ENCODE measurements around the gene LONRF2. TPM values are rescaled to one million over a fixed set of nuclear protein-coding genes. Genes with fewer than 3 reads are reported as not detected.

LONRF2 gene
- total and polyA plus RNA-seq, 2 of the 4 experiments (the other 2 are of a cell fraction) = 0.19 to 0.54 TPM

GRCh38 chr2:100242891-100243619, 79.2 kb downstream of the LONRF2 start:
- BruUV-seq (replicated peaks) = no TSS peak
- peak overlapping the region; percentile 23; the same call in 1 of the 2 replicates for H3K27ac ChIP-seq (ENCODE audit: insufficient read depth, low read length)
- dilution Hi-C loops (cut with HindIII; ENCODE audit: low sequenced_read_pairs, unreplicated experiment) (no loop called here), in situ Hi-C loops (cut with MboI; ENCODE audit: low sequenced_read_pairs) (loop anchor here (10.0 kb wide), 1 partner anchor 518 kb away; no protein-coding TSS in a partner anchor), intact Hi-C loops (cut with micrococcal nuclease) (loop anchor here (1.0 to 10.0 kb wide), 6 partner anchors 231 to 684 kb away; no protein-coding TSS in a partner anchor)
- peak overlapping the region; percentile 31; the same call in 1 of the 2 replicates for H3K18ac ChIP-seq (ENCODE audit: low read depth, low read length)
- peaks cover 15% of the 10 kb centered on the region; the same call in 1 of the 2 replicates for H3K9me1 ChIP-seq (ENCODE audit: insufficient read depth, low read length)
- ChIA-PET POLR2A (ENCODE audit: unreplicated experiment) (no interaction called here), CTCF (interaction anchor here (0.8 kb wide), 1 partner anchor 197 kb away, joined by 4 read pairs; no protein-coding TSS in a partner anchor)
- H4K20me1 ChIP-seq (ENCODE audit: insufficient read depth, low read length) = no peaks in the 10 kb centered on the region
- H4K8ac ChIP-seq (ENCODE audit: low read depth in 2 of 2, low read length in 2 of 2) = peak overlapping the region in 1 of 2 experiments; percentile 45; a peak in 2 of 4 replicates
- H3K4me1 ChIP-seq (ENCODE audit: control insufficient read depth, insufficient read depth, low read length) = peaks cover 16% of the 10 kb centered on the region
- peak overlapping the region; percentile 75 for H4K91ac ChIP-seq (ENCODE audit: insufficient read depth, low read depth, low read length)
- H3K36me3 ChIP-seq (ENCODE audit: control insufficient read depth, insufficient read depth, low read length) = no peaks in the 10 kb centered on the region
- peak overlapping the region; percentile 34 for H2BK5ac ChIP-seq (ENCODE audit: low read depth, low read length, poor library complexity, severe bottlenecking)
- H2BK15ac ChIP-seq (ENCODE audit: low read depth, low read length) = peak overlapping the region; percentile 56; the same call in 1 of the 3 replicates
- H2BK120ac ChIP-seq (ENCODE audit: low read depth, low read length) = peak overlapping the region; percentile 90
- H3K23ac ChIP-seq (ENCODE audit: low read depth, low read length) = no peak overlapping the region; the same call in 1 of the 2 replicates
- peaks cover 4% of the 10 kb centered on the region for H3K9me3 ChIP-seq (ENCODE audit: control insufficient read depth, insufficient read depth, low read length)
- no peak overlapping the region; the same call in 1 of the 2 replicates for H3K4me2 ChIP-seq (ENCODE audit: low read depth, low read length)
- ATAC-seq (ENCODE audit: low read depth) (peak; percentile 92), DNase-seq (peak; percentile 70)
- H4K5ac ChIP-seq (ENCODE audit: low read depth, low read length) = peak overlapping the region; percentile 12; the same call in 1 of the 2 replicates
- no peak overlapping the region for H2AK9ac ChIP-seq (replicated peaks; ENCODE audit: low read depth, low read length, poor library complexity)
- TF ChIP-seq CHD1 (IDR thresholded peaks at IDR 0.05; ENCODE audit: low read depth, low read length) (no peak), CTCF (conservative IDR thresholded peaks at IDR 0.05; ENCODE audit: low read depth, low read length) (peak; percentile 83), SMC3 (IDR thresholded peaks at IDR 0.05; ENCODE audit: low read depth, low read length) (peak; percentile 94), RAD21 (IDR thresholded peaks at IDR 0.05; ENCODE audit: low read length) (peak; percentile 97), MXI1 (IDR thresholded peaks at IDR 0.05; ENCODE audit: borderline replicate concordance, low read depth, low read length) (no peak), BHLHE40 (IDR thresholded peaks at IDR 0.05; ENCODE audit: low read depth, low read length) (no peak), FOS (IDR thresholded peaks at IDR 0.05; ENCODE audit: low read depth, low read length) (no peak), MAZ (IDR thresholded peaks at IDR 0.05; ENCODE audit: borderline replicate concordance, low read depth, low read length) (peak; percentile 17; the same call in 1 of the 2 replicates), RCOR1 (IDR thresholded peaks at IDR 0.05; ENCODE audit: insufficient replicate concordance, low read length) (no peak)
- 0% methylated on average over 1 of the region's 6 CpGs; no CpG with 5 or more reads in 1 of the 2 experiments for WGBS, 2 experiments (ENCODE audit: extremely low coverage in 2 of 2, insufficient read length in 1 of 2)
- H3K79me1 ChIP-seq (ENCODE audit: low read depth in 1 of 2, low read length in 2 of 2) = no peaks in the 10 kb centered on the region
- H2BK20ac ChIP-seq (ENCODE audit: low read depth, low read length) = peak overlapping the region; percentile 93
- no peak overlapping the region for H3K4me3 ChIP-seq (ENCODE audit: insufficient read depth, low read depth, low read length)
- peak overlapping the region; percentile 0; the same call in 1 of the 2 replicates for H2AK5ac ChIP-seq (ENCODE audit: low read depth, low read length)
- H3K9ac ChIP-seq (ENCODE audit: low read depth, low read length) = 0 out of 2 replicates have a peak overlapping the region, but pooled peaks have one; percentile 7
- peak overlapping the region; percentile 86 for H2AFZ ChIP-seq (replicated peaks; ENCODE audit: low read length, poor library complexity)
- H3K27me3 ChIP-seq (ENCODE audit: control insufficient read depth, insufficient read depth, low read length) = no peaks in the 10 kb centered on the region
- peak overlapping the region; percentile 79 for H3K4ac ChIP-seq (ENCODE audit: low read depth, low read length)
- H3K56ac ChIP-seq (ENCODE audit: extremely low read depth, insufficient read depth, low read length) = peak overlapping the region; percentile 40; the same call in 1 of the 2 replicates
- H3K14ac ChIP-seq (replicated peaks; ENCODE audit: low read depth, low read length) = no peak overlapping the region; the same call in 1 of the 2 replicates

Data from IMR-90 (cell line).